C4-2B (cell line): Measurements from ENCODE around the gene CDCA7.

Experiments
- CTCF ChIP-seq: fragments of 450-650 bp; conservative IDR thresholded peaks from 2 replicates; pipeline ENCODE4 v1.5.1; 2017; ENCODE audit warnings: mild to moderate bottlenecking
- ZFX ChIP-seq: fragments of 450-650 bp; IDR thresholded peaks from 2 replicates; pipeline ENCODE4 v1.6.1; 2017

GRCh38 chr2:173357346-173357745, 2.7 kb downstream of the CDCA7 start:
- no peak for TF ChIP-seq CTCF
- TF ChIP-seq ZFX, result no peak
